ENCODE data around the gene GPX3.

Gene GPX3

GRCh38 chr5:151014680-151015343 is 5.6 kb upstream of the GPX3 start:
- no peak for DNase-seq (ENCODE audit: low read depth in 3 of 3)

GRCh38 chr5:151015974-151016587 is 4.3 kb upstream of the GPX3 start:
- DNase-seq (ENCODE audit: low read depth in 3 of 3), result no peak

- DNase-seq (ENCODE audit: low read depth in 3 of 3), result no peak
These were observed 3.7 kb upstream of the GPX3 start for GRCh38 chr5:151016700-151017099.

GRCh38 chr5:151017897-151018296 is 2.5 kb upstream of the GPX3 start:
- no peak for DNase-seq (ENCODE audit: low read depth in 3 of 3)

- DNase-seq (ENCODE audit: low read depth in 3 of 3), result no peak
These were observed 1.5 kb upstream of the GPX3 start for GRCh38 chr5:151018846-151019245.

- DNase-seq (ENCODE audit: low read depth in 3 of 3), result no peak
These were observed 1.1 kb upstream of the GPX3 start for GRCh38 chr5:151019331-151019730.

GRCh38 chr5:151021746-151022145 is 1.4 kb downstream of the GPX3 start:
- no peak for DNase-seq (ENCODE audit: low read depth in 3 of 3)

GRCh38 chr5:151022511-151023018 is 2.2 kb downstream of the GPX3 start:
- peak in 1 of 3 donors; percentile 21 for DNase-seq (ENCODE audit: low read depth in 3 of 3)

GRCh38 chr5:151023047-151023615 is 2.7 kb downstream of the GPX3 start:
- no peak for DNase-seq (ENCODE audit: low read depth in 3 of 3)

GRCh38 chr5:151023651-151024050 is 3.3 kb downstream of the GPX3 start:
- DNase-seq (ENCODE audit: low read depth in 3 of 3), result no peak

- DNase-seq (ENCODE audit: low read depth in 3 of 3), result no peak
These were observed 4.3 kb downstream of the GPX3 start for GRCh38 chr5:151024440-151025249.

GRCh38 chr5:151025250-151025606 is 4.8 kb downstream of the GPX3 start:
- DNase-seq (ENCODE audit: low read depth in 3 of 3), result no peak

GRCh38 chr5:151026088-151026487 is 5.7 kb downstream of the GPX3 start:
- no peak for DNase-seq (ENCODE audit: low read depth in 3 of 3)

- DNase-seq (ENCODE audit: low read depth in 3 of 3), result no peak
These were observed 6.3 kb downstream of the GPX3 start for GRCh38 chr5:151026679-151027078.

GRCh38 chr5:151027961-151028479 is 7.6 kb downstream of the GPX3 start:
- DNase-seq (ENCODE audit: low read depth in 3 of 3), result no peak

- no peak for DNase-seq (ENCODE audit: low read depth in 3 of 3)
These were observed 8.3 kb downstream of the GPX3 start for GRCh38 chr5:151028717-151029116.

- DNase-seq (ENCODE audit: low read depth in 3 of 3), result no peak
These were observed 9.0 kb downstream of the GPX3 start for GRCh38 chr5:151029179-151030055.

- DNase-seq (ENCODE audit: low read depth in 3 of 3), result no peak
These were observed 9.6 kb downstream of the GPX3 start for GRCh38 chr5:151030056-151030336.

- DNase-seq (ENCODE audit: low read depth in 3 of 3), result no peak
These were observed 10.0 kb downstream of the GPX3 start for GRCh38 chr5:151030379-151030778.

GRCh38 chr5:151031554-151031953 is 11.2 kb downstream of the GPX3 start:
- no peak for DNase-seq (ENCODE audit: low read depth in 3 of 3)

- DNase-seq (ENCODE audit: low read depth in 3 of 3), result no peak
These were observed 13.0 kb downstream of the GPX3 start for GRCh38 chr5:151033217-151033934.

Data from stimulated activated CD4-positive, alpha-beta T cell treated with anti-CD3 and anti-CD28 coated beads, TNF-alpha, amount 100 ng/mL, for 48 hours (primary cell).